Measurements from ENCODE around the gene CCDC177. TPM values are rescaled to one million over a fixed set of nuclear protein-coding genes. Genes with fewer than 3 reads are reported as not detected.

The CCDC177 gene
- total and polyA plus RNA-seq, 9 of the 15 experiments (the other 6 are each of a cell fraction or from before 2014, with no cell fraction given), result not detected

GRCh38 chr14:69559581-69560011 lies 15.1 kb downstream of the CCDC177 start:
- no peaks in the 10 kb centered on the region for H3K9me1 ChIP-seq (ENCODE audit: control insufficient read depth, insufficient read depth, low read length)
- no peak for TF ChIP-seq GTF2A2 (tag; IDR thresholded peaks at IDR 0.05)
- TF ChIP-seq, protein P1, sequence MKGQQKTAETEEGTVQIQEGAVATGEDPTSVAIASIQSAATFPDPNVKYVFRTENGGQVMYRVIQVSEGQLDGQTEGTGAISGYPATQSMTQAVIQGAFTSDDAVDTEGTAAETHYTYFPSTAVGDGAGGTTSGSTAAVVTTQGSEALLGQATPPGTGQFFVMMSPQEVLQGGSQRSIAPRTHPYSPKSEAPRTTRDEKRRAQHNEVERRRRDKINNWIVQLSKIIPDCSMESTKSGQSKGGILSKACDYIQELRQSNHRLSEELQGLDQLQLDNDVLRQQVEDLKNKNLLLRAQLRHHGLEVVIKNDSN (CRISPR knock-in tag; IDR thresholded peaks at IDR 0.05), result no peak
- 0% methylated on average over 5 of the region's 6 CpGs for whole genome bisulfite sequencing (ENCODE audit: insufficient coverage, low coverage, missing lambda C conversion rate)
- no peak overlapping the region for H3K4me2 ChIP-seq (ENCODE audit: insufficient read depth, low read length)
- no peak for FAIRE-seq
- in situ Hi-C loops (cut with MboI), result loop anchor here (25.0 kb wide), 1 partner anchor 478 kb away; no protein-coding TSS in a partner anchor
- no peak for ATAC-seq
- intact Hi-C loops (cut with micrococcal nuclease), result no loop called here
- no peak for DNase-seq (ENCODE audit: extremely low read depth in 1 of 4, low spot score in 3 of 4)
- no peaks in the 10 kb centered on the region for H3K4me1 ChIP-seq (replicated peaks in 1 of 2; ENCODE audit: control insufficient read depth in 2 of 2, insufficient read depth in 2 of 2, low read length in 2 of 2)
- ChIA-PET POLR2A (interaction anchor here (0.6 to 1.2 kb wide), 3 partner anchors 11 to 183 kb away, joined by 3 to 4 read pairs (median 3); no protein-coding TSS in a partner anchor), CTCF (ENCODE audit: low intra/inter-chr PET ratio) (no interaction called here)
- no peak overlapping the region for H3K4me3 ChIP-seq
- no peaks in the 10 kb centered on the region for H3K9me3 ChIP-seq (replicated peaks; ENCODE audit: control insufficient read depth, insufficient read depth, low read depth, low read length)
- H2AFZ ChIP-seq (ENCODE audit: low read depth, low read length), result no peak overlapping the region
- no peaks in the 10 kb centered on the region for H3K79me2 ChIP-seq (ENCODE audit: control insufficient read depth, insufficient read depth, low read length)
- no peaks in the 10 kb centered on the region for H4K20me1 ChIP-seq (replicated peaks; ENCODE audit: control insufficient read depth, insufficient read depth, low read length)
- no TSS peak for BruUV-seq (replicated peaks)
- no peak overlapping the region for H3K27ac ChIP-seq (ENCODE audit: extremely low read depth, low read depth, low read length)
- no peaks in the 10 kb centered on the region for H3K36me3 ChIP-seq (ENCODE audit: control insufficient read depth, insufficient read depth, low read length)
- peaks cover 4 to 23% of the 10 kb centered on the region in 2 experiments; a peak in 3 of 5 replicates for H3K27me3 ChIP-seq (ENCODE audit: control insufficient read depth in 2 of 2, insufficient read depth in 2 of 2, low read length in 2 of 2)
- no peak overlapping the region for H3K9ac ChIP-seq (ENCODE audit: insufficient read depth in 1 of 2, low read depth in 2 of 2, low read length in 2 of 2)

DNA sequence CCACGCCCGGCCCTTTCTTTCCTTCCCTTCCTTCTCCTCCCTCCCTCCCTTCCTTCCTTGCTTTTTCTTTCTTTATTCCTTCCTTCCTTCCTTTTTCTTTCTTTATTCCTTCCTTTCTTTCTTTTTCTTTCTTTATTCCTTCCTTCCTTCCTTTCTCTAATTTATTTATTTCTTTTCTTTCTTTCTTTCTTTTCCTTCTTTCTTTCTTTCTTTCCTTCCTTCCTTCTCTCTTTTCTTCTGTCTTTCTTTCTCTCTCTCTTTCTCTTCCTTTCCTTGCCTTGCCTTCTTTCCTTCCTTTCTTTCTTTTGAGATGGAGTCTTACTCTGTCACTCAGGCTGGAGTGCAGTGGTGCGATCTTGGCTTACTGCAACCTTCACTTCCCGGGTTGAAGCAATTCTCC lies 15.9 kb downstream of the CCDC177 start:
- POLR2A ChIA-PET, result no interaction called here
- Histone ChIP-seq H3K36me3 (ENCODE audit: control insufficient read depth, insufficient read depth, low read length) (no peaks in the 10 kb centered on the region), H3K4me2 (ENCODE audit: insufficient read depth, low read length) (no peak overlapping the region), H3K4me1 (replicated peaks in 1 of 2; ENCODE audit: control insufficient read depth in 2 of 2, insufficient read depth in 2 of 2, low read length in 2 of 2) (no peaks in the 10 kb centered on the region; a peak in 1 of 5 replicates), H4K20me1 (replicated peaks; ENCODE audit: control insufficient read depth, insufficient read depth, low read length) (no peaks in the 10 kb centered on the region), H3K79me2 (ENCODE audit: control insufficient read depth, insufficient read depth, low read length) (no peaks in the 10 kb centered on the region), H3K9me3 (replicated peaks; ENCODE audit: control insufficient read depth, insufficient read depth, low read depth, low read length) (no peaks in the 10 kb centered on the region), H3K9me1 (ENCODE audit: control insufficient read depth, insufficient read depth, low read length) (no peaks in the 10 kb centered on the region), H3K27me3 (ENCODE audit: control insufficient read depth in 2 of 2, insufficient read depth in 2 of 2, low read length in 2 of 2) (peaks cover 4 to 20% of the 10 kb centered on the region in 2 experiments; a peak in 3 of 5 replicates), H3K9ac (ENCODE audit: insufficient read depth in 1 of 2, low read depth in 2 of 2, low read length in 2 of 2) (no peak overlapping the region), H3K27ac (ENCODE audit: extremely low read depth, low read depth, low read length) (no peak overlapping the region), H2AFZ (ENCODE audit: low read depth, low read length) (no peak overlapping the region), H3K4me3 (no peak overlapping the region)
- ATAC-seq, result no peak
- TF ChIP-seq HDAC6 (IDR thresholded peaks at IDR 0.05; ENCODE audit: low read depth, low read length) (no peak), NFRKB (IDR thresholded peaks at IDR 0.05; ENCODE audit: low read depth) (no peak), POLR2AphosphoS2 (IDR thresholded peaks at IDR 0.05; ENCODE audit: low read length) (no peak), NFE2 (IDR thresholded peaks at IDR 0.05; ENCODE audit: low read depth) (no peak), ZNF347 (CRISPR knock-in tag; IDR thresholded peaks at IDR 0.05; ENCODE audit: low read depth) (no peak)
- TF ChIP-seq, protein P2, sequence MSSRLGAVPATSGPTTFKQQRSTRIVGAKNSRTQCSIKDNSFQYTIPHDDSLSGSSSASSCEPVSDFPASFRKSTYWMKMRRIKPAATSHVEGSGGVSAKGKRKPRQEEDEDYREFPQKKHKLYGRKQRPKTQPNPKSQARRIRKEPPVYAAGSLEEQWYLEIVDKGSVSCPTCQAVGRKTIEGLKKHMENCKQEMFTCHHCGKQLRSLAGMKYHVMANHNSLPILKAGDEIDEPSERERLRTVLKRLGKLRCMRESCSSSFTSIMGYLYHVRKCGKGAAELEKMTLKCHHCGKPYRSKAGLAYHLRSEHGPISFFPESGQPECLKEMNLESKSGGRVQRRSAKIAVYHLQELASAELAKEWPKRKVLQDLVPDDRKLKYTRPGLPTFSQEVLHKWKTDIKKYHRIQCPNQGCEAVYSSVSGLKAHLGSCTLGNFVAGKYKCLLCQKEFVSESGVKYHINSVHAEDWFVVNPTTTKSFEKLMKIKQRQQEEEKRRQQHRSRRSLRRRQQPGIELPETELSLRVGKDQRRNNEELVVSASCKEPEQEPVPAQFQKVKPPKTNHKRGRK (tag; IDR thresholded peaks at IDR 0.05), result peak; percentile 80
- intact Hi-C loops (cut with micrococcal nuclease), result no loop called here
- DNase-seq (ENCODE audit: extremely low read depth in 1 of 4, low spot score in 3 of 4), result no peak
- FAIRE-seq, result no peak
- CTCF ChIA-PET (ENCODE audit: low intra/inter-chr PET ratio), result interaction anchor here (0.6 kb wide), 1 partner anchor 20 kb away, joined by 4 read pairs; no protein-coding TSS in a partner anchor
- BruUV-seq (replicated peaks), result no TSS peak
- in situ Hi-C loops (cut with MboI), result loop anchor here (25.0 kb wide), 1 partner anchor 479 kb away; no protein-coding TSS in a partner anchor
- 0% methylated on average over 1 of the region's 4 CpGs for WGBS (ENCODE audit: insufficient coverage, low coverage, missing lambda C conversion rate)
